ENCODE results near the gene LMLN.
"Not testable (repeated sequence)": the region's sequence is repeated elsewhere in the genome, so short reads cannot be mapped to it uniquely, and the experiment has no call there.

The LMLN gene

DNA sequence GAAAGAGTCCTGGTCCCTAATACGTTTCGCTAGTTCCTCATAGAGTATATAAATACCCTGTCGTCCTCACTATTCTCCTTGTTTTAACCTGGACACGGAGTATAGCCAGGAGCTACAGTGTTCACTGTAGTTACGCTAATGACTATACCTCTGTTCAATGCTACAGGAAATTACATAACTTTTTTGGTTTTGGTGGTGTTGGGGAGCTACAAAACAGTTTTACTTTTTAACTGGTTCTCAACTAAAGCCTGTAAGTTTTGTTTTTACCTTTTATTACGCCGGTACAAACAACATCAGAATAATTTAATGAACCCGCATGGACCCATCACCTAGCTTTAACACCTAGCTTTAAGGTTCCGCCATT is 1.5 kb downstream of the LMLN start:
- Histone ChIP-seq H3K9ac (ENCODE audit: low read length) (0 out of 2 replicates have a peak overlapping the region, but pooled peaks have one; percentile 65), H3K9me3 (ENCODE audit: insufficient read depth, low read length) (no peaks in the 10 kb centered on the region), H4K20me1 (ENCODE audit: insufficient read depth, low read length) (no peaks in the 10 kb centered on the region), H3K36me3 (replicated peaks; ENCODE audit: low read depth, low read length) (peaks cover 8% of the 10 kb centered on the region), H3K27ac (ENCODE audit: low read length) (no peak overlapping the region), H3K4me3 (ENCODE audit: low read length) (peak overlapping the region; percentile 85), H2AFZ (ENCODE audit: low read depth, low read length) (no peak overlapping the region), H3K79me2 (ENCODE audit: low read length) (no peaks in the 10 kb centered on the region), H3K4me2 (ENCODE audit: low read length) (peak overlapping the region; percentile 93), H3K4me1 (ENCODE audit: low read length) (peaks cover 14% of the 10 kb centered on the region), H3K27me3 (ENCODE audit: low read depth, low read length) (no peaks in the 10 kb centered on the region)
- TF ChIP-seq, protein P1, sequence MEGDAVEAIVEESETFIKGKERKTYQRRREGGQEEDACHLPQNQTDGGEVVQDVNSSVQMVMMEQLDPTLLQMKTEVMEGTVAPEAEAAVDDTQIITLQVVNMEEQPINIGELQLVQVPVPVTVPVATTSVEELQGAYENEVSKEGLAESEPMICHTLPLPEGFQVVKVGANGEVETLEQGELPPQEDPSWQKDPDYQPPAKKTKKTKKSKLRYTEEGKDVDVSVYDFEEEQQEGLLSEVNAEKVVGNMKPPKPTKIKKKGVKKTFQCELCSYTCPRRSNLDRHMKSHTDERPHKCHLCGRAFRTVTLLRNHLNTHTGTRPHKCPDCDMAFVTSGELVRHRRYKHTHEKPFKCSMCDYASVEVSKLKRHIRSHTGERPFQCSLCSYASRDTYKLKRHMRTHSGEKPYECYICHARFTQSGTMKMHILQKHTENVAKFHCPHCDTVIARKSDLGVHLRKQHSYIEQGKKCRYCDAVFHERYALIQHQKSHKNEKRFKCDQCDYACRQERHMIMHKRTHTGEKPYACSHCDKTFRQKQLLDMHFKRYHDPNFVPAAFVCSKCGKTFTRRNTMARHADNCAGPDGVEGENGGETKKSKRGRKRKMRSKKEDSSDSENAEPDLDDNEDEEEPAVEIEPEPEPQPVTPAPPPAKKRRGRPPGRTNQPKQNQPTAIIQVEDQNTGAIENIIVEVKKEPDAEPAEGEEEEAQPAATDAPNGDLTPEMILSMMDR (IDR thresholded peaks at IDR 0.05; ENCODE audit: low read depth, low read length), result no peak
- no peak for TF ChIP-seq EZH2phosphoT487 (IDR thresholded peaks at IDR 0.05; ENCODE audit: low read depth)

DNA sequence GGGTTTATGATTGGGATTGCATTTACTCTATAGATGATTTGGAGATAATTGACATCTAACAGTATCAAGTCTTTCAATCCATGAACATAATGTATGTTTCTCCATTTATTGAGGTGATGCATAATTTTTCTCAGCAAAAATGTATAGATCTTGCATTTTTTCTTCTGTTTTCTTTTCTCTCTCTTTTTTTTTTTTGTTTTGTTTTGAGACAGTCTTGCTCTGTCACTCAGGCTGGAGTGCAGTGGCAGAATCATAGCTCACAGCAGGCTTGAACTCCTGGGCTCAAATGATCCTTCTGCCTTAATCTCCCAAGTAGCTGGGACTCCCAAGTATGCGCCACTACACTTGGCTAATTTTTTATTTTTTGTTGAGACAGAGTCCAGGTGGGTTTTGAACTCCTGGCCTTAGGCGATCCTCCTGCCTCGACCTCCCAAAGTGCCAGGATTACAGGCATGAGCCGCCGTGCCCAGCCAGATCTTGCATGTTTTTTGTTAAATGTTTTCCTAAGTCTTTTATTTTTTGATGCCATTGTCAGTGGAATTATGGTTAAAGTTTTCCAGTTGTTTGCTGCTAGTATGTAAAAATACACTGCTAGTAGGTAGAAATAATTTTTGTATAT is 3.1 kb downstream of the LMLN start:
- Histone ChIP-seq H3K9me3 (ENCODE audit: insufficient read depth, low read length) (no peaks in the 10 kb centered on the region), H3K27me3 (ENCODE audit: low read depth, low read length) (no peaks in the 10 kb centered on the region), H3K27ac (ENCODE audit: low read length) (no peak overlapping the region), H3K9ac (ENCODE audit: low read length) (no peak overlapping the region), H2AFZ (ENCODE audit: low read depth, low read length) (no peak overlapping the region), H3K4me1 (ENCODE audit: low read length) (peaks cover 14% of the 10 kb centered on the region), H3K36me3 (replicated peaks; ENCODE audit: low read depth, low read length) (no peaks in the 10 kb centered on the region), H3K4me3 (ENCODE audit: low read length) (no peak overlapping the region), H4K20me1 (ENCODE audit: insufficient read depth, low read length) (no peaks in the 10 kb centered on the region), H3K79me2 (ENCODE audit: low read length) (no peaks in the 10 kb centered on the region), H3K4me2 (ENCODE audit: low read length) (no peak overlapping the region)
- no peak for TF ChIP-seq EZH2phosphoT487 (IDR thresholded peaks at IDR 0.05; ENCODE audit: low read depth)
- TF ChIP-seq, protein P1 (IDR thresholded peaks at IDR 0.05; ENCODE audit: low read depth, low read length), result no peak

DNA sequence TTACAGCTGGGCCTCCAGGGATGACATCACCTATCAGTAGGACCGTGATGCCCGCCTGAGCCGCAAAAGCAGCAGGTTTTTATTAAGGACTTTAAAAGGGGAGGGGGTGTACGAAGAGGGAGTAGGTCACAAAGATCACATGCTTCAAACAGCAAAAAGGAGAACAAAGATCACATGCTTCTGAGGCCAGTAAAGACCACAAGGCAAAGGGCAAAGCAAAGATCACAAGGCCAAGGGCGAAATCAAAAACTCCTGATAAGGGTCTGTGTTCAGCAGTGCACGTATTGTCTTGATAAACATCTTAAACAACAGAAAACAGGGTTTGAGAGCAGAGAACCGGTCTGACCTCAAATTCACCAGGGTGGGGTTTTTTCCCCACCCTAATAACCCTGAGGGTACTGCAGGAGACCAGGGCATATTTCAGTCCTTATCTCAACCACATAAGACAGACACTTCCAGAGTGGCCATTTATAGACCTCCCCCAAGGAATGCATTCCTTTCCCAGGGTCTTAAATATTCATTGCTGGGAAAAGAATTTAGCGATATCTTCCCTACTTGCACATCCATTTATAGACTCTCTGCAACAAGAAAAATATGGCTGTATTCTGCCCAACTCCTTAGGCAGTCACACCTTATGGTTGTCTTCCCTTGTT is 7.4 kb downstream of the LMLN start:
- not testable (repeated sequence) for H3K79me2 ChIP-seq (ENCODE audit: low read length); H3K4me3 ChIP-seq (ENCODE audit: low read length); H3K4me2 ChIP-seq (ENCODE audit: low read length); H3K9ac ChIP-seq (ENCODE audit: low read length); H4K20me1 ChIP-seq (ENCODE audit: insufficient read depth, low read length); H3K36me3 ChIP-seq (replicated peaks; ENCODE audit: low read depth, low read length); H3K4me1 ChIP-seq (ENCODE audit: low read length); H3K27ac ChIP-seq (ENCODE audit: low read length); H3K27me3 ChIP-seq (ENCODE audit: low read depth, low read length); H2AFZ ChIP-seq (ENCODE audit: low read depth, low read length); H3K9me3 ChIP-seq (ENCODE audit: insufficient read depth, low read length)

DNA sequence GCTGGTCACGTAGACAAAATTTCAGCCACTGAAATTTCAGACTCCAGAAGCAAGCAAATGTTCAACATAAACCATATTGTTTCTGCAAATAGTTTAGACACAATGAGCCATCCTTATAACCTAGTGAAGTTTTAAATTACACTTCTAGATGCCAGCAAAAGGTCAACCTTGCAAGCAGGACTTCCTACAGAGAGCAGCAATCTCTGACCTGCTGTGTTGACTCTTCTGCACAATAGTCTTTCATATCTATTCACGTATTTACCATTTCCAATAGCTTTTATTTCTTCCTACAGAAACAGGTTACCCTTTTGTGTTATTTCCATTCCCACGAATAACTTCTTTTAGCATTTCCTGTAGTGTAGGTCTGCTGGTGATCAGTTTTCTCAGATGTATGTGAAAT is 10.6 kb downstream of the LMLN start:
- no peak overlapping the region for H2AFZ ChIP-seq (ENCODE audit: low read depth, low read length)
- H3K27me3 ChIP-seq (ENCODE audit: low read depth, low read length), result no peaks in the 10 kb centered on the region
- no peak overlapping the region for H3K27ac ChIP-seq (ENCODE audit: low read length)
- no peaks in the 10 kb centered on the region for H3K36me3 ChIP-seq (replicated peaks; ENCODE audit: low read depth, low read length)
- H3K4me3 ChIP-seq (ENCODE audit: low read length), result no peak overlapping the region
- no peaks in the 10 kb centered on the region for H4K20me1 ChIP-seq (ENCODE audit: insufficient read depth, low read length)
- H3K9me3 ChIP-seq (ENCODE audit: insufficient read depth, low read length), result no peaks in the 10 kb centered on the region
- no peak overlapping the region for H3K9ac ChIP-seq (ENCODE audit: low read length)
- no peak overlapping the region for H3K4me2 ChIP-seq (ENCODE audit: low read length)
- H3K4me1 ChIP-seq (ENCODE audit: low read length), result no peaks in the 10 kb centered on the region
- H3K79me2 ChIP-seq (ENCODE audit: low read length), result no peaks in the 10 kb centered on the region
- TF ChIP-seq, protein P1 (IDR thresholded peaks at IDR 0.05; ENCODE audit: low read depth, low read length), result no peak

All from OCI-LY3 (cell line).